ENCODE measurements around the gene OR1J1.

Gene OR1J1

GRCh38 chr9:122444041-122444733 lies 33.5 kb downstream of the OR1J1 start:
- DNase-seq = no peak

- DNase-seq = no peak
Measured at GRCh38 chr9:122442568-122442967, 35.2 kb downstream of the OR1J1 start.
